Measurements from ENCODE around the gene GLIS1.

The GLIS1 gene

GRCh38 chr1:53511323-53511932 lies 227.5 kb downstream of the GLIS1 start:
- DNase-seq (ENCODE audit: low read depth in 3 of 3): no peak

- DNase-seq (ENCODE audit: low read depth in 3 of 3): no peak
These were observed 228.7 kb downstream of the GLIS1 start for GRCh38 chr1:53510215-53510614.

GRCh38 chr1:53509775-53510174 lies 229.2 kb downstream of the GLIS1 start:
- DNase-seq (ENCODE audit: low read depth in 3 of 3): no peak

- DNase-seq (ENCODE audit: low read depth in 3 of 3): no peak
These were observed 229.8 kb downstream of the GLIS1 start for GRCh38 chr1:53508991-53509666.

- no peak for DNase-seq (ENCODE audit: low read depth in 3 of 3)
These were observed 230.6 kb downstream of the GLIS1 start for GRCh38 chr1:53508056-53508990.

GRCh38 chr1:53507116-53507820 lies 231.7 kb downstream of the GLIS1 start:
- DNase-seq (ENCODE audit: low read depth in 3 of 3): no peak

GRCh38 chr1:53506355-53507050 lies 232.5 kb downstream of the GLIS1 start:
- no peak for DNase-seq (ENCODE audit: low read depth in 3 of 3)

GRCh38 chr1:53505891-53506290 lies 233.1 kb downstream of the GLIS1 start:
- DNase-seq (ENCODE audit: low read depth in 3 of 3): no peak

- no peak for DNase-seq (ENCODE audit: low read depth in 3 of 3)
These were observed 233.6 kb downstream of the GLIS1 start for GRCh38 chr1:53505401-53505800.

- no peak for DNase-seq (ENCODE audit: low read depth in 3 of 3)
These were observed 234.1 kb downstream of the GLIS1 start for GRCh38 chr1:53504901-53505300.

- no peak for DNase-seq (ENCODE audit: low read depth in 3 of 3)
These were observed 235.3 kb downstream of the GLIS1 start for GRCh38 chr1:53503433-53504217.

GRCh38 chr1:53502641-53503432 lies 236.1 kb downstream of the GLIS1 start:
- DNase-seq (ENCODE audit: low read depth in 3 of 3): no peak

- no peak for DNase-seq (ENCODE audit: low read depth in 3 of 3)
These were observed 237.6 kb downstream of the GLIS1 start for GRCh38 chr1:53501065-53502005.

GRCh38 chr1:53500204-53501064 lies 238.5 kb downstream of the GLIS1 start:
- no peak for DNase-seq (ENCODE audit: low read depth in 3 of 3)

- no peak for DNase-seq (ENCODE audit: low read depth in 3 of 3)
These were observed 239.4 kb downstream of the GLIS1 start for GRCh38 chr1:53499257-53500203.

- DNase-seq (ENCODE audit: low read depth in 3 of 3): no peak
These were observed 240.3 kb downstream of the GLIS1 start for GRCh38 chr1:53498555-53499131.

All from stimulated activated CD4-positive, alpha-beta T cell treated with anti-CD3 and anti-CD28 coated beads, TNF-alpha, amount 100 ng/mL, for 24 hours (primary cell).